HepG2 (cell line): ENCODE data around the gene SMAD1. TPM values are rescaled to one million over a fixed set of nuclear protein-coding genes. Genes with fewer than 3 reads are reported as not detected.

Experiments
- ATAC-seq: fragments of 200-7000 bp; cut with Tn5 transposase; 3 replicates; pipeline ENCODE4 v1.9.1; 2020; ENCODE audit warnings: mild to moderate bottlenecking, moderate library complexity
- BruUV-seq: library from RNA; stranded (reverse); fragments of 400-500 nt; replicated peaks from 2 replicates; lab custom pipeline; 2021; lab: Mats Ljungman, UMichigan
- CTCF ChIA-PET: fragments of 300-600 bp; formaldehyde crosslinking; extraction: SDS; loops from one replicate; lab custom pipeline; 2021; ENCODE audit warnings: low total read pairs, inconsistent platforms, low intra/inter-chr PET ratio; lab: Yijun Ruan, JAX
- POLR2A ChIA-PET: fragments of 350-600 bp; sonication (Branson Sonifier 250); formaldehyde crosslinking; loops from one replicate; lab custom pipeline; 2020; ENCODE audit warnings: antibody characterized with exemption, inconsistent platforms; lab: Yijun Ruan, JAX
- DNase-seq: peaks from one replicate; pipeline ENCODE4 v3.0.0-alpha.2; 2015; ENCODE audit warnings: low spot score
- FAIRE-seq: peaks from 3 replicates; lab custom pipeline; 2011; peaks lifted over from hg19 to GRCh38; lab: Jason Lieb, UNC
- H2AFZ ChIP-seq: one replicate; pipeline ENCODE4 v1.6.1; 2011; ENCODE audit warnings: low read length, inconsistent platforms
- H3K27ac ChIP-seq: fragments of 300-600 bp; 3 replicates; pipeline ENCODE4 v1.8.0; 2011; ENCODE audit warnings: mixed run types, mild to moderate bottlenecking, mixed read lengths, low read length, inconsistent platforms; ENCODE audit not compliant: insufficient read depth; ENCODE audit errors: extremely low read length
- H3K27me3 ChIP-seq, 2 experiments: fragments of 200-600 bp in 1 of 2; 2 replicates in 1 of 2; 3 replicates in 1 of 2; pipeline versions ENCODE4 v1.6.0 to v1.8.0; 2011; ENCODE audit warnings: low read length in 2 of 2, mild to moderate bottlenecking in 2 of 2, moderate library complexity in 2 of 2, inconsistent platforms in 1 of 2; ENCODE audit not compliant: insufficient read depth in 2 of 2, control insufficient read depth in 1 of 2
- H3K36me3 ChIP-seq, 2 experiments: fragments of 200-600 bp in 1 of 2; replicated peaks in 1 of 2; 2 replicates in 1 of 2; 3 replicates in 1 of 2; pipeline versions ENCODE4 v1.5.1 to v1.8.0; 2011; ENCODE audit warnings: low read length in 2 of 2, inconsistent platforms in 1 of 2; ENCODE audit not compliant: insufficient read depth in 2 of 2, control insufficient read depth in 1 of 2
- H3K4me1 ChIP-seq: 2 replicates; pipeline ENCODE4 v1.5.1; 2012; ENCODE audit warnings: low read length, inconsistent platforms; ENCODE audit not compliant: insufficient read depth
- H3K4me2 ChIP-seq: 2 replicates; pipeline ENCODE4 v1.6.0; 2011; ENCODE audit warnings: low read depth, low read length, inconsistent platforms
- H3K4me3 ChIP-seq, 3 experiments: fragments of 200-600 bp in 1 of 3; sonication (generic), shearing (Covaris generic) in 1 of 3; replicated peaks in 1 of 3; 2 replicates each; pipeline ENCODE4 v1.5.1; 2011 to 2016; ENCODE audit warnings: low read length in 3 of 3, inconsistent platforms in 2 of 3, low read depth in 2 of 3, mild to moderate bottlenecking in 2 of 3, control low read depth in 1 of 3, mixed read lengths in 1 of 3; ENCODE audit not compliant: insufficient read depth in 1 of 3
- H3K79me2 ChIP-seq: one replicate; pipeline ENCODE4 v1.6.1; 2011; ENCODE audit warnings: low read length, inconsistent platforms; ENCODE audit not compliant: insufficient read depth
- H3K9ac ChIP-seq: 2 replicates; pipeline ENCODE4 v1.6.0; 2011; ENCODE audit warnings: mild to moderate bottlenecking, low read depth, low read length, inconsistent platforms; ENCODE audit not compliant: insufficient read depth
- H3K9me3 ChIP-seq: 2 replicates; pipeline ENCODE4 v1.5.1; 2012; ENCODE audit warnings: mild to moderate bottlenecking, low read length
- H4K20me1 ChIP-seq: 2 replicates; pipeline ENCODE4 v1.6.0; 2011; ENCODE audit warnings: inconsistent platforms, mild to moderate bottlenecking, low read length, moderate library complexity; ENCODE audit not compliant: insufficient read depth
- ARNTL ChIP-seq: sonication (generic); formaldehyde crosslinking; IDR thresholded peaks from 2 replicates; pipeline ENCODE4 v1.4.0; 2020; ENCODE audit warnings: mild to moderate bottlenecking, missing genetic modification reagents
- HNF1B ChIP-seq: sonication (generic); formaldehyde crosslinking; IDR thresholded peaks from 2 replicates; pipeline ENCODE4 v1.5.1; 2020; ENCODE audit warnings: mild to moderate bottlenecking, moderate library complexity, missing genetic modification reagents
- JUNB ChIP-seq: sonication (generic); formaldehyde crosslinking; IDR thresholded peaks from 2 replicates; pipeline ENCODE4 v1.8.0; 2022; ENCODE audit warnings: missing genetic modification reagents, mild to moderate bottlenecking, borderline replicate concordance
- MEIS2 ChIP-seq: sonication (generic); formaldehyde crosslinking; IDR thresholded peaks from 2 replicates; pipeline ENCODE4 v1.9.0; 2021; ENCODE audit warnings: mild to moderate bottlenecking, missing genetic modification reagents
- SETDB1 ChIP-seq: sonication (generic); formaldehyde crosslinking; IDR thresholded peaks from 2 replicates; pipeline ENCODE4 v1.5.1; 2020; ENCODE audit warnings: missing genetic modification reagents, mild to moderate bottlenecking, borderline replicate concordance
- TBX2 ChIP-seq: sonication (generic); formaldehyde crosslinking; IDR thresholded peaks from 2 replicates; pipeline ENCODE4 v1.5.0; 2020; ENCODE audit warnings: missing genetic modification reagents, mild to moderate bottlenecking, borderline replicate concordance
- ZNF878 ChIP-seq: sonication (generic); formaldehyde crosslinking; IDR thresholded peaks from 2 replicates; pipeline ENCODE4 v1.8.1; 2023; ENCODE audit warnings: mild to moderate bottlenecking, missing genetic modification reagents, moderate library complexity
- WGBS: methylation state at CpG from one replicate; pipeline ENCODE4 v1.1.6; 2017; ENCODE audit warnings: low lambda C conversion rate; 5-methylcytosine and 5-hydroxymethylcytosine counted together
- in situ Hi-C: cut with HindIII; loops from 2 replicates; pipeline ENCODE4 v1.10.0; 2017; ENCODE audit warnings: low pct_unique_long_range_greater_than_20kb; ENCODE audit not compliant: extremely low pct_ligation_motif_present
- intact Hi-C: fragments of 100-400 bp; cut with micrococcal nuclease; formaldehyde crosslinking; loops from one replicate; pipeline ENCODE4 v1.10.0; 2022; ENCODE audit not compliant: unreplicated experiment
- polyA plus RNA-seq, 8 experiments: library from polyadenylated mRNA; depleted of rRNA in 3 of 8; stranded (reverse) in 7 of 8; unstranded in 1 of 8; fragments of >200 nt; fragmentation: Illumina TruSeq in 4 of 8; extraction: Trizol in 4 of 8; gene quantifications; 2 replicates each; pipeline versions ENCODE4 v1.2.1 to v1.2.3, GENCODE V29; 2011 to 2016; ENCODE audit warnings: low read depth in 4 of 8, missing spikeins in 1 of 8, mixed read lengths in 1 of 8; ENCODE audit not compliant: insufficient read depth in 1 of 8
- total RNA-seq, 5 experiments: library from RNA; depleted of rRNA; stranded (reverse); fragments of >200 nt; fragmentation: Illumina TruSeq; extraction: Trizol; gene quantifications; 2 replicates each; pipeline ENCODE4 v1.2.3, GENCODE V29; 2016; ENCODE audit warnings: low read depth in 1 of 5
- TF ChIP-seq, protein P1 (sequence below): sonication (generic); formaldehyde crosslinking; IDR thresholded peaks from 2 replicates; pipeline ENCODE4 v1.4.0; 2020; ENCODE audit warnings: missing genetic modification reagents, borderline replicate concordance

The SMAD1 gene
- total and polyA plus RNA-seq, 2 of the 13 experiments (the other 11 are each of a cell fraction or from before 2014, with no cell fraction given): 12.7 to 16.6 TPM

GRCh38 chr4:145545031-145545430 lies 63.4 kb downstream of the SMAD1 start:
- Histone ChIP-seq H3K9ac (no peak overlapping the region), H2AFZ (no peak overlapping the region), H4K20me1 (no peaks in the 10 kb centered on the region), H3K27ac (no peak overlapping the region), H3K4me1 (no peaks in the 10 kb centered on the region), H3K79me2 (no peaks in the 10 kb centered on the region), H3K36me3 (peaks cover 5 to 18% of the 10 kb centered on the region in 2 experiments; a peak in 4 of 5 replicates), H3K4me3 (no peak overlapping the region), H3K4me2 (no peak overlapping the region), H3K9me3 (no peaks in the 10 kb centered on the region), H3K27me3 (no peaks in the 10 kb centered on the region)
- CTCF ChIA-PET: no interaction called here
- TF ChIP-seq SETDB1 (CRISPR knock-in tag): no peak
- TF ChIP-seq HNF1B: no peak
- TF ChIP-seq, protein P1, sequence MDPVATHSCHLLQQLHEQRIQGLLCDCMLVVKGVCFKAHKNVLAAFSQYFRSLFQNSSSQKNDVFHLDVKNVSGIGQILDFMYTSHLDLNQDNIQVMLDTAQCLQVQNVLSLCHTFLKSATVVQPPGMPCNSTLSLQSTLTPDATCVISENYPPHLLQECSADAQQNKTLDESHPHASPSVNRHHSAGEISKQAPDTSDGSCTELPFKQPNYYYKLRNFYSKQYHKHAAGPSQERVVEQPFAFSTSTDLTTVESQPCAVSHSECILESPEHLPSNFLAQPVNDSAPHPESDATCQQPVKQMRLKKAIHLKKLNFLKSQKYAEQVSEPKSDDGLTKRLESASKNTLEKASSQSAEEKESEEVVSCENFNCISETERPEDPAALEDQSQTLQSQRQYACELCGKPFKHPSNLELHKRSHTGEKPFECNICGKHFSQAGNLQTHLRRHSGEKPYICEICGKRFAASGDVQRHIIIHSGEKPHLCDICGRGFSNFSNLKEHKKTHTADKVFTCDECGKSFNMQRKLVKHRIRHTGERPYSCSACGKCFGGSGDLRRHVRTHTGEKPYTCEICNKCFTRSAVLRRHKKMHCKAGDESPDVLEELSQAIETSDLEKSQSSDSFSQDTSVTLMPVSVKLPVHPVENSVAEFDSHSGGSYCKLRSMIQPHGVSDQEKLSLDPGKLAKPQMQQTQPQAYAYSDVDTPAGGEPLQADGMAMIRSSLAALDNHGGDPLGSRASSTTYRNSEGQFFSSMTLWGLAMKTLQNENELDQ (CRISPR knock-in tag): no peak
- TF ChIP-seq JUNB (CRISPR knock-in tag): no peak
- no peak for TF ChIP-seq MEIS2
- TF ChIP-seq TBX2 (CRISPR knock-in tag): no peak
- no peak for TF ChIP-seq ARNTL (CRISPR knock-in tag)
- TF ChIP-seq ZNF878 (CRISPR knock-in tag): no peak
- BruUV-seq: no TSS peak
- 93% methylated on average over 1 of the region's 1 CpG for WGBS
- in situ Hi-C loops: no loop called here
- ATAC-seq (no peak), FAIRE-seq (no peak), DNase-seq (no peak)
- intact Hi-C loops: no loop called here
- POLR2A ChIA-PET: no interaction called here
